ENCODE measurements around the gene CFAP52. TPM values are rescaled to one million over a fixed set of nuclear protein-coding genes. Genes with fewer than 3 reads are reported as not detected.

The CFAP52 gene
- total and polyA plus RNA-seq, 2 of the 13 experiments (the other 11 are each of a cell fraction or from before 2014, with no cell fraction given) = not detected

- Histone ChIP-seq H2AFZ (ENCODE audit: low read length) (no peak overlapping the region), H3K79me2 (ENCODE audit: insufficient read depth, low read length) (no peaks in the 10 kb centered on the region), H3K4me2 (ENCODE audit: low read depth, low read length) (no peak overlapping the region), H4K20me1 (ENCODE audit: insufficient read depth, low read length) (no peaks in the 10 kb centered on the region), H3K4me1 (ENCODE audit: insufficient read depth, low read length) (peaks cover 18% of the 10 kb centered on the region; the same call in 1 of the 2 replicates), H3K27me3 (ENCODE audit: control insufficient read depth in 1 of 2, insufficient read depth in 2 of 2, low read length in 2 of 2) (no peaks in the 10 kb centered on the region), H3K4me3 (replicated peaks in 1 of 3; ENCODE audit: insufficient read depth in 1 of 3, low read depth in 2 of 3, low read length in 3 of 3) (no peak overlapping the region), H3K27ac (ENCODE audit: extremely low read length, insufficient read depth, low read length) (no peak overlapping the region), H3K9me3 (ENCODE audit: low read length) (no peaks in the 10 kb centered on the region), H3K9ac (ENCODE audit: insufficient read depth, low read depth, low read length) (no peak overlapping the region), H3K36me3 (replicated peaks in 1 of 2; ENCODE audit: control insufficient read depth in 1 of 2, insufficient read depth in 2 of 2, low read length in 2 of 2) (no peaks in the 10 kb centered on the region)
- 92% methylated on average over 4 of the region's 4 CpGs for WGBS (ENCODE audit: low lambda C conversion rate)
- DNase-seq (ENCODE audit: low spot score) (no peak), FAIRE-seq (no peak), ATAC-seq (no peak)
- ChIA-PET CTCF (ENCODE audit: low intra/inter-chr PET ratio, low total read pairs) (no interaction called here), POLR2A (no interaction called here)
- no TSS peak for BruUV-seq (replicated peaks)
- TF ChIP-seq PLRG1 (conservative IDR thresholded peaks at IDR 0.05) (no peak), CBX2 (IDR thresholded peaks at IDR 0.05; ENCODE audit: low read depth, low read length) (no peak), CBX2 (CRISPR knock-in tag; IDR thresholded peaks at IDR 0.05; ENCODE audit: low read depth) (no peak), ZNF839 (CRISPR knock-in tag; IDR thresholded peaks at IDR 0.05; ENCODE audit: borderline replicate concordance) (no peak), RNF219 (CRISPR knock-in tag; IDR thresholded peaks at IDR 0.05) (no peak), RBFOX2 (IDR thresholded peaks at IDR 0.05; ENCODE audit: low read depth, low read length) (no peak), ZNF496 (CRISPR knock-in tag; IDR thresholded peaks at IDR 0.05; ENCODE audit: insufficient replicate concordance) (no peak), ARID4A (CRISPR knock-in tag; IDR thresholded peaks at IDR 0.05; ENCODE audit: borderline replicate concordance) (no peak)
- intact Hi-C loops (cut with micrococcal nuclease; ENCODE audit: unreplicated experiment) (no loop called here), in situ Hi-C loops (cut with HindIII; ENCODE audit: extremely low pct_ligation_motif_present, low pct_unique_long_range_greater_than_20kb) (no loop called here)
These were observed 37.8 kb upstream of the CFAP52 start for GRCh38 chr17:9538626-9539025.
